Sciatic nerve (tissue), 2 donors: Measurements from ENCODE around the gene MMAA. TPM values are rescaled to one million over a fixed set of nuclear protein-coding genes. Genes with fewer than 3 reads are reported as not detected.
"Not testable (repeated sequence)": the region's sequence is repeated elsewhere in the genome, so short reads cannot be mapped to it uniquely, and the experiment has no call there.

Experiments used
- ATAC-seq: fragments of 200-7000 bp; cut with Tn5 transposase; one replicate; pipeline ENCODE4 v1.9.1; 2020; ENCODE audit warnings: mild to moderate bottlenecking, moderate library complexity
- DNase-seq: peaks from one replicate; pipeline ENCODE4 v3.0.0-alpha.2; 2020; ENCODE audit warnings: low spot score
- intact Hi-C: fragments of 100-400 bp; cut with DNase I; formaldehyde crosslinking; loops from one replicate; pipeline ENCODE4 v1.14.2; 2022
- total RNA-seq: library from RNA; stranded (reverse); fragmentation: NEBNext Ultra II Directional; extraction: Animal tissue kit (Norgen Biotek cat#: 25700); gene quantifications from one replicate; pipeline ENCODE4 v1.2.1, GENCODE V29; 2021
- donor health status: DM: no; HTN: no; CAD: no.
- donor health status: DM: no; HTN: no; CAD: no.

MMAA gene
- 8.4 TPM for total RNA-seq

DNA sequence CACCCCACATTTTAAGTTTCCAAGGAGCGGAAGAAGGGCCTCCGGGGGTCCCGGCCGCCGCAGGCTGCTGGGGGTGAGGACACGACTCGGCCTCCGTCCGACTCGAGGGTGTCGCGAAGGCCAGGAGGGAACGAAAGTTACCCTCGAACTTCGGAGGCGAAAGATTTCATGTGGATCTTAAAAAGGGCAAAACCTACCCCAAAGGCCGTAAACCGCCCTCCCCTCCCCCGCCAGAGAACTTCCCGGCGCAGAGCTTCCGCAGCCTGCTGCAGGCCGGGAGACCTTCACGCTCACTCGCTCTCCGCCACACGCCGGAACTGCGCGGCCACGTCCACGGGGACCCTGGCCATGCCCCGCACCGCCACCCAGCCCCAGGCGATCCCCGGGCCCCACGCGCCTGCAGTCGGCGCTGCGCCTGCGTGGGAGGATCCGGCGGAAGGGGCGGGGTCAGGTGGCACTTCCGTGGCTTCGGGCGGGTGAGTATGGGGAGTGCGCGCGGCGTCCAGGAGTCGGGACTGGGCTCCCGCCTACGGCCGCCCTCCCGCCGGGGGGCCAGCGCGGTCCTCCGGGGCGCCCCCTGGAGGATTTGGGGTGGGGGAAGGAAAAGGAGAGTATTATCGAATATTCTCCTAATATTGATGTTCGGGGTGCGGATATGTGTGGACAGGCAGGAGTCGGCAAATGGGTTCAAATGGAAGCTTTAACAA lies at the start of gene MMAA:
MMAA (plus strand) TSS at position 454 of the 707 bp plus-strand sequence. CDS start 19,755 bp downstream, outside the sequence.
- intact Hi-C loops = loop anchor here (5.0 kb wide), 1 partner anchor 113 kb away; no protein-coding TSS in a partner anchor
- ATAC-seq (peak; percentile 99), DNase-seq (peak; percentile 98)

DNA sequence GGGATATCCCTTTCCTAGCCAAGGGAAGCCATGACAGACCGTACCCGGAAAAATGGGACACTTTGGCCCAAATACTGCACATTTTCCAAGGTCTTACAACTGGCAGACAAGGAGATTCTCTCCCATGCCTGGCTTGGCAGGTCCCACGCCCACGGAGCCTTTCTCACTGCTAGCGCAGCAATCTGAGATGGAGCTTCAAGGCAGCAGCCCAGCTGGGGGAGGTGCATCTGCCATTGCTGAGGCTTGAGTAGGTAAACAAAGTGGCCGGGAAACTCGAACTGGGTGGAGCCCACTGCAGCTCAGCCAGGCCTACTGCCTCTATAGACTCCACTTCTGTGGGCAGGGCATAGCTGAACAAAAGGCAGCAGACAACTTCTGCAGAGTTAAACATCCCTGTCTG lies 44.6 kb upstream of the MMAA start:
- DNase-seq, intact Hi-C loops, ATAC-seq: not testable (repeated sequence)

DNA sequence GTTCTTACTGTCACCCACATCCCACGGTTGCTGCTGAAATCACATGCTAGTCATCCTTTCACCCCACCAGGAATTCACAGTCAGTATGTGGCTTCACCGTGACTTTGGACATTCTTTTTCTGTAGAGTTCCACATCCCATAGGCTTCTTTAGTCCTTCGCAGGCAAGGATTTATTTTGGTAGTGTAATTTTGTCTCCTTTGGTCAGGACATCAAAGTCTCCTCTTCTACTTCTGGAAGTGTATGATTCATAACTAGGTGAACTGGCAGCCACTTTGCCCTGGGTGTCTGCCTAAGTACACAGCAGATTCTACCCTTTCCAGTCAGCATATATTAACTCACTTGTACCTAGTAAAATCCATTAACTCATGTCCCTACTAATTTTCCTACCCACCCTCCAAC lies 38.3 kb upstream of the MMAA start:
- DNase-seq (no peak), ATAC-seq (no peak)
- intact Hi-C loops = no loop called here

DNA sequence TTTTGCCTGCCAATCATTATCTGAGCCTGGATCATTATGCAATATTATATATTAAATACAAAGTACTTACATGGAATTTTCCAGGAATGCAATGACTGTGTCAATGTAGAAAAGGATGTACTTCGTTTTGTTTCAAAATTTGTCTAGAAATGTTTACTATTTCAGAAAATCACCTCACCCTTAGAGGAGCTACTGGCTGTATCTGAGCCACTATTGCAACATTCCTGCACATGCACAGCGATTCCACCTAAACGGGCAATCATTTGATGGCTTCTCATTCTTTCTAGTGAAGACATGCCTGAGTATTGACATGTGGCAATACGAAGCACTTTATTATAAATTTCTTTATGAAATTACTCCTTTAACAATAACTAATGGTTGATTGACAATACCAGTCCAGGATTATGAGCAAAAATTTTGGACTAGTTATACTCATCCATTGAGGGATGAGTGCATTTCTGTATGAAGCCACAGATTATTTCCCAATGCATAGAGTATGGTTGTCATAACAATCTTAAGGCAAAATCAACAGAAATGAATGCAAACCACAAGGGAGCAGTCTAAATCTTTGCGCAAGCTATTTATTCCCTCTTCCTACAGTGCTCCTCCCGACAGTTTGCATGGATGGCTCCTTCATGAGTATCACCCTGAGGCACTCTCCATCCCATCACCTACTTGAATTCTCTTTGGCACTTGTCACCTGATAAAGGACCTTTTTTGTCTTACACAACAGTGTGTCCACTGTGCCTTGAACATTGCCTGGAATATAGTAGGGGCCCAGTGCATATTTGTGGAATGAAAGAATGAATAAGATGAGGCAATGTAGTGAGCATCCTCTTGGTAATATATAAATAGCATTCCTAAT lies 35.8 kb upstream of the MMAA start:
- no peak for ATAC-seq
- intact Hi-C loops = no loop called here

DNA sequence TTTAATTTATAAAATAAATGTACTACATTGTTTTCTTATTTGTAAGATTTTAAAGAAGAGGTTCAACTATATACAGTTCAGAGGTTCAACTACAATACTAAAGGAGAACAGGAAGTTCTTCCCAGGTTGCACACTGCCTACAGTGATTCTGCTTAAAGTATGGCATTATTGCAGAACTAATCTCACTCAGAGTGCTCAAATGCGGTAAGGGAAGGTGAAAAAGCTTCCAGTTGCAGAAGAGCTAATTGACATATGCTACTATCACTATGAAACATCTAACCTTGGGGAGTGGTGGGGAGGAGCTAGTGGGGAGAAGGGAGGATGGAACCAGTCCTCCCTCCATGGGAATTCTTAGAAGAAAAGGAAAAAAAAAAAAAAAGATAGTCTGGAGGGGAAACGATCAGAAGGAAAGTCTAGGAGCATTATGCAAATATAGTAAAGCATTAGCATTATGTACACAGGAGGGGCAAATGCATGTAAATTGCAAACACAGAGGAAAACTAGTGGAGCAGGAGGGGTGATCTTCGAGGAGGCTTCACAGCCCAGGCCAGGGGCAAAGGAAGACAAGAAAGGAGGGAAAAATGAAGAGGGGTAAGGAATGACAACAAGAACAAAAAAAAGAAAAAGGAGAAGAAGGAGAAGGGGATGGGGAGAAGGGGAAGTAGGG lies 32.0 kb upstream of the MMAA start:
- no peak for ATAC-seq
- no peak for DNase-seq
- intact Hi-C loops = no loop called here

More for the DNA sequence above, 35.8 kb upstream of the MMAA start:
- DNase-seq = no peak

DNA sequence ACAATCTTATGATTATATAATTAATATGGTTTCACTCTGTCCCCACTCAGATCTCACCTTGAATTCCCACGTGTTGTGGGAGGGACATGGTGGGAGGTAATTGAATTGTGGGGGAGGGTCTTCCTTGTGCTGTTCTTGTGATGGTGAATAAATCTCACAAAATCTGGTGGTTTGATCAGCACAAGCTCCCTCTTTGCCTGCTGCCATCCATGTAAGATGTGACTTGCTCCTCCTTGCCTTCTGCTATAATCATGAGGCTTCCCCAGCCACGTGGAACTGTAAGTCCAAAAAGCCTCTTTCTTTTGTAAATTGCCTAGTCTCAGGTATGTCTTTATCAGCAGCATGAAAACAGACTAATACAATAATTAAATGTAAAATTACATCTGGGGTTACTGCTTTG lies 29.8 kb upstream of the MMAA start:
- intact Hi-C loops, ATAC-seq, DNase-seq: not testable (repeated sequence)

DNA sequence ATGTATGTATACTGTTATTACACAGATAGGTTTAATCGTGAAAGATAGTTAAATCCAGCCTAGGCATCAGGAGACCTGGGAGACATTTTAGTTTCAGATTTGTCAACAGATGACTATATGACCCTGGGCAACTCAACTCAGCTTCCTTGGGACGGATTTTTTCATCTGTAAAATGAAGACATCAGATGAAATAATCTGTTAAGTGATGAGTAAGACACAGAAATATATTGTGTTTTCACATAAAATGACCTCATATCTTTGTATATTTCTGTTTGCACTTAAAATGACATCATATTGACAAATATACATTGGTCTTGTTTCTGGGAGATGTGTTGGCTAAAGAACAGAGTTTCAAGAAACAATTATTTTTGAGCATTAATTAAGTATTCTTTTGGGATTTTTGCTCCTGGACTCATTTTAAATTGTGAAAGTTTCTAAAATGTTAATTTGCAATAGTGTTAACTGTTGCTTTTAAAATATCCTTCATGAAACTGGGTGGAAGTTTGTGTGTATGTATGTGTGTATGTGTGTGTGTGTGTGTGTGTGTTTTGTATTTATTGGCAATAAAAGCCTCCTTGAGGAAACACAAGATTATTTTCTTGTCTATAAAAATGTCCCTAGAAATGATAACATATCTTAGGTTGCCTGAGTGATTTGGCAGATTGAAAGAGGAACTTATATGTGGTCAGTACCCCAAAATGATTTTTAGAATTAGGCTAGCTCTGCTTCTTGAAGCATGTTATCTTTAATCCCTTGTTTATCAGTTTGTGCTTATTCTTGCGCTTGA lies 29.1 kb upstream of the MMAA start:
- intact Hi-C loops = no loop called here
- no peak for ATAC-seq
- DNase-seq = no peak

DNA sequence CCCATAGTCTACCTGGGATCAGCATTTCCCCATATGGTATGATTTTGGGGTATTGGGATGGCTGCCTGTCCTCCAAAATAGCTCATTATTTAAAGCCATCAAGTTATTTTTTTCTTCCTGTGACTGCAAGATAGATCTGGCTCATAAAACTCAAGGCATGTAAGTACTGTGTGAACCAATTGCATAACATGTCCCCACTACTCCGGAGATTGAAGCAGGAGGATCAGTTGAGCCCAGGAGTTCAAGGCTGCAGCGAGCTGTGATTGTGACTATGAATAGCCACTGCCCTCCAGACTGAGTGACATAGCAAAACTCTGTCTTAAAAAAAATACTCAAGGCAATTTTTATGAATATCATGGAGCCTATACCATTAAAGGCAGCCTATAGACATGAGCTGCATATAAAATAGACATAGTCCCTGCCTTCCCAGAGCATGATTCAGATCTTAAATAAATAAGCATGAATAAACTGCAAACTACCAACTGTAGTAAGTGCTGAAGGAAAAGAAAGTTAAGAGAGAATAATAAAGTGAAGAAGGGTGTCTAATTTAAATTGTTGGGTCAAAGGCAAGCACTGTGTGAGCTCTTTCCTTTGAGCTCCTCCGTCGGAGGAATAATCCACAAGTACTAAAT lies 16.9 kb upstream of the MMAA start:
- intact Hi-C loops = no loop called here
- ATAC-seq = no peak
- no peak for DNase-seq

DNA sequence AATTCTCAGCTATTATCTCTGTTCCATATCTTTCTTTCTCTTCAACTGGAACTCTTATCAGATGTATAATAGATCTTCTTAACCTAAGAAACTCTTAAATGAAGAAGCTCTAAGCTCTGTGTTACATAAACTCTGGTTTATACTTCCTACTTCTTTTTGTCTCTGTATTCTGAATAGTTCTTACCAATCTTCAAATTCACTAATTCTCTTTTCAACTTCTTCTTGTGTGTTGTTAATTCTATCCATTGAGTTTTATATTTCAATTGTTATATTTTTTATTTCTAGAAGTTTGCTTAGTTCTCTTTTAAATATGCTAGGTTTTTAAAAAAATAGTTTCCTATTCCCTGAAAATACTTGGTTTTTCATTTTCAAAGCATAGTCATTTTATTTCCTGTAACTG lies 13.2 kb upstream of the MMAA start:
- no peak for ATAC-seq
- no peak for DNase-seq
- intact Hi-C loops = no loop called here

DNA sequence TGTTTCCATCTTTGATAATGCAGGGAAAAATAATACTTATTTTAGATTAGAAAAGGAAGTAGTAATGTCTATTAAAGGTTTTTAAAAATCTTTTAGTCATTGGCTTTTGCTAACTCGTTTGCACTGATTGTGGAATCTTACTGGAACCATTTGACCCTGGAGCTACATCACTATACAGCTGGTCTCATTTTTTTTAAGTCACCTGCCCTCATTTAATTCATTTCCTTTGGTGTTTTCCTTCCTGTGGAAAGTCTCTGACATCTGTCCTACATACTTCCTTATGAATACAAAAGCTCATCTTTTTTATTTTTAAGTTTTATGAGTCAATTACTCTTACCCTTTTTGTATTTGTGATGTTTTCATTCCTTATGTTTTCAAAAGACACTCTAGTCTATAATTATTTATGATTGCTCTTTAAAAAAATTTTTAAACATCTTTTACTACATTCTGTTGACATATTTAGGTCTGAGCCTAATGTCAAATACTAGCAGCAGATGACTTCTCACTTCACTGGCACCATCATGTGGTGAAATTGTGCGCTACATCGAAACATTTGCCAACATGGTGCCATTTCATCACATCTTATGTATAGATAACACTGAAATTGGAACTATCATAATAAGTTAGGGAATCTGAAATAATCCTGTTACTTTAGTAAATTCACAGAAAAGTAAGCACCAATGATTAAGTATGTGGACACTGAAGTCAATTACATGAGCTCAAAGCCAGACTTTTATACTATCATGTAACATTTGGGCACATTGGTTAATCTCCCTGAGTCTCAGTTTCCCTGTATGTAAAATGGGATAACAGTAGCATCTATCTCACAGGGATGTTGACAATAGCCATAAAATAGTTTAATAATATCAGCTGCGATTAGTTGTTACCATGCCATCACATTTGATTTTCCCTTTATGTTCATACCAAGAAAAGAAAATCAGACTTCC lies 9.4 kb upstream of the MMAA start:
- DNase-seq = peak; percentile 75
- intact Hi-C loops = no loop called here
- peak; percentile 53 for ATAC-seq

DNA sequence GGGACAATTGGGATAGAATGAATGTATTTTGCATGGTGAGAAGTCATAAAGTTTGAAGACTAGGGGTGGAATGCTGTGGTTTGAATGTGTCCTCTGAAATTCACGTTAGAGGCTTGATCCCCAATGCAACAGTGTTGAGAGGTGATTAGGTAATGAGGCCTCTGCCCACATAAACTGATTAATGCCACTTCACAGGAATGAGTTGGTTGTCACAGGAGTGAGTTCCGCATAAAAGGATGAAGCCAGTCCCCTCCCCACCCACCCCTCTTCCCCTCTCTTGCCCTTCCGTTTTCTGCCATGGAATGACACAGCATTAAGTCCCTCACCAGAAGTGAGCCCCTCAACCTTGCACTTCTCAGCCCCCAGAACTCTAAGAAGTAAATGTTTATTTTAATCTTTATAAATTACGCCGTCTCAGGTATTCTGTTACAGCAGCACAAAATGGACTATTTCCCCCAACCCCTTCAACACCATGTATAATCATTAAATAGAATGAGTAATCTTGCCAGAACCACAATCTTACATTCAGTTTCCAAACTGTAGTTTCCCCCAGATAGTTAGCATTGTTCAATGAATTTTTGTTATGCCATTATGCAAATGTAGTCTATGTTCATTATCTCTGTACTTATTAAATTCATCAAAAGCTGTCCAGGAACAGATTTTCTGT lies 5.5 kb upstream of the MMAA start:
- ATAC-seq = no peak
- intact Hi-C loops = no loop called here
- no peak for DNase-seq

DNA sequence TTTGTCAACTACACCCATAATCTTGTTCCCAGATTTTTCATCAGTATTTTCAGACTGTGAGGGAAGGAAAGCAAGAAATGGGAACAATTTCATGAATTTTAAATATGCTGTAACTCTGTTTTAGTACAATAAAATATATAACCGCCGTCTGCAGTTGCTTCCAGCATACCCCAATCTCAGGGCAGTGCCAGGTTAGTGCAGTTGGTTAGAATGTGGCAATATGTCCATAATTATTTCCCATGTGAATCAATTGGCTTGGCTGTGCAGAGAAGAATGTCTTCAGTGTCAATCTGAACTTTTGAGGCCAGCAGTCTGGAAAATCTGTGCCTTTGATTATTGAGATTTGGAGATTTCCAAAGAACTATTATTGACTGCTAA lies 5.0 kb upstream of the MMAA start:
- no peak for ATAC-seq
- no peak for DNase-seq
- intact Hi-C loops = no loop called here

DNA sequence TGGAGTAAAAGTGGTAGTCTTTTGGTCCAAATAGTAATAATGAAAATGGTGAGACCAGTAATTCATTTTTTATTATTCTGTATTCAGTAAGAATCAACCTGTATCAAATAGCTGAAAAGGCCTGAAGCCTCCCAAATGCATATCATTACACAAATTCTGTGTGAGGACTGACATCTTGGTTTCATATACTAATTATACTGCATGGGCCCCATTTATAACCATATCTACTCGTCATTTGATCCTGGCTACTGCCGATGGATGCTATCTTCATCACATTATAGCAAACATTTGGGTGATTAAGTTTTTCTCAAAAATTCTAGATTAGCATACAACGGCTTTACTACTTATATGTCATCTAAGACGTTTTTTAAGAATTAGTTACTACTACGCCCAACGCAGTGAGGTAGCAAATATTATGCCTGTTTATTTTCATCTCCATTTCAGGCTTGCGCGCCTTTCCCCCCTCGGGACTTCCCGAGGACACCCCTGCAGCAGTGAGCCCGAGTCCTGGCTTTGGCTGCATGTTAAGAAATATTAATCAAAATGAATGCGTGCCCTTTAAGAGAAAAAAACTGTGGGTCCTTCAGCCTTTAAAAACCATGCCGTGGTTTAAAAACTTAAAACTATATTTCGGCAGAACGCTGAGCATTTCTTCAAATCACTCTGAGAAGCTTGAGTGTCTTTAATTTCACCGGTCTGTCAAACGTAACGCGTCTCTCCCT lies 814 bp upstream of the MMAA start:
- intact Hi-C loops = loop anchor here (5.0 kb wide), 1 partner anchor 114 kb away; no protein-coding TSS in a partner anchor
- DNase-seq (no peak), ATAC-seq (peak; percentile 19)

DNA sequence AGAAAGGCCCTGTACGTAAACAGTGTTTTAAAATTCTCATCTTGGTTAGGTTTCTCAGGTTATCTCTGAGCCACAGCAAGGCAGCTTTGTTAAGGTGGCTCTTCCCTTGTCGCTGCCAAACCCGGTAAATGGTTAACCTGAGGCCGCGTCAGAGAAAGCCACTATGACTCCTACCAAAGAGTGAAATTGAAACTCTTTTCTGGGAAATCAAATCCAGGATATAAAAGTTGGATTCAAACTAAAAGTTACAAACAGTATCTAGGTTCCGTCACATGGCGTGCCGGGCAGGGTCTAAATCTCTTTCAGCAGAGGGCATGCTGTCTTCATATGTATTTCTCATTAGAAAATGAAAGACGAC lies 433 bp downstream of the MMAA start:
- DNase-seq = no peak
- intact Hi-C loops = loop anchor here (5.0 kb wide), 1 partner anchor 113 kb away; no protein-coding TSS in a partner anchor

DNA sequence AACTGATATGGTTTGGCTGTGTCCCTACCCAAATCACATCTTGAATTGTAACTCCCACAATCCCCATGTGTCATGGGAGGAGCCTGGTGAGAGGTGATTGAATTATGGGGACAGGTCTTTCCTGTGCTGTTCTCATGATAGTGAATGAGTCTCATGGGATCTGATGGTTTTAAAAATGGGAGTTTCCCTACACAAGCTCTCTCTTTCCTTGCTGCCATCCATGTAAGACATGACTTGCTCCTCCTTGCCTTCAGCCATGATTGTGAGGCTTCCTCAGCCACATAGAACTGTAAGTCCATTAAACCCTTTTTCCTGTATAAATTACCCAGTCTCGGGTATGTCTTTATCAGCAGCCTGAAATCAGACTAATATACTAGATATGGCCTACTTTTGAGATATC lies 2.9 kb downstream of the MMAA start:
- intact Hi-C loops, ATAC-seq, DNase-seq: not testable (repeated sequence)

More for the DNA sequence above, 433 bp downstream of the MMAA start:
- ATAC-seq = peak; percentile 43

DNA sequence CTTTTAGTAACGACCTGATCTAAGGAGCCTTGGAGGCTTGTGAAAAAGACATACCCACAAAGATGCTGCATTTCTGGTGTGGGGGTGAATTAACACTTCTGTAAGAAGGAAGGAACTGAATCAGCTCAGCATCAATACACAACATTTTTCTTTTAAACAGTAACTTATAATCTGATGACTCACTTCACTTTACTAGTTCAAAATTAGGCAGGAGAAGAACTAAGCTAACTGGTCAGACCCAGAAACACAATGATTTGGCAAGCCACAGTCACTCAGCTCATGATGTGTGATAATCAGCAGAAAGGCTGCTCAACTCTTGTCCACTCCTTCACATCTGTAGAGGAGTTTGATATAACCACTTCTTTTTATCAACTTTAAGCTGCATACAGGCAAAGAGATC lies 4.6 kb downstream of the MMAA start:
- intact Hi-C loops = no loop called here
- DNase-seq = no peak
- no peak for ATAC-seq
